HG03060 (cell line): ENCODE data around the gene GRAMD2B.
A peak's percentile ranks its signal among the peaks of the same experiment; 100 is the strongest.
"Not testable (repeated sequence)": the region's sequence is repeated elsewhere in the genome, so short reads cannot be mapped to it uniquely, and the experiment has no call there.

Source experiments
- ATAC-seq: cut with Tn5 transposase; IDR thresholded peaks from one replicate; pipeline ENCODE4 v1.9.1; 2021; ENCODE audit warnings: low read depth, moderate number of reproducible peaks; ENCODE audit not compliant: unreplicated experiment

The GRAMD2B gene

GRCh38 chr5:126403876-126404275, 19.3 kb upstream of the GRAMD2B start:
- no peak for ATAC-seq

- ATAC-seq = no peak
Measured at GRCh38 chr5:126410623-126411022, 12.6 kb upstream of the GRAMD2B start.

- ATAC-seq = no peak
Measured at GRCh38 chr5:126413856-126414255, 9.4 kb upstream of the GRAMD2B start.

- no peak for ATAC-seq
Measured at GRCh38 chr5:126414874-126415502, 8.2 kb upstream of the GRAMD2B start.

- no peak for ATAC-seq
Measured at GRCh38 chr5:126415789-126416188, 7.4 kb upstream of the GRAMD2B start.

- no peak for ATAC-seq
Measured at GRCh38 chr5:126416266-126416925, 6.8 kb upstream of the GRAMD2B start.

GRCh38 chr5:126417178-126417577, 6.0 kb upstream of the GRAMD2B start:
- no peak for ATAC-seq

GRCh38 chr5:126419102-126419501, 4.1 kb upstream of the GRAMD2B start:
- ATAC-seq = no peak

GRCh38 chr5:126428421-126428820, 5.2 kb downstream of the GRAMD2B start:
- no peak for ATAC-seq

GRCh38 chr5:126430631-126431030, 7.4 kb downstream of the GRAMD2B start:
- no peak for ATAC-seq

- ATAC-seq = no peak
Measured at GRCh38 chr5:126433701-126434100, 10.5 kb downstream of the GRAMD2B start.

GRCh38 chr5:126435261-126435660, 12.1 kb downstream of the GRAMD2B start:
- ATAC-seq = no peak

GRCh38 chr5:126435714-126436113, 12.5 kb downstream of the GRAMD2B start:
- ATAC-seq = no peak

- no peak for ATAC-seq
Measured at GRCh38 chr5:126437721-126438120, 14.5 kb downstream of the GRAMD2B start.

- ATAC-seq = peak; percentile 85
Measured at GRCh38 chr5:126438267-126438666, 15.1 kb downstream of the GRAMD2B start.

- ATAC-seq = no peak
Measured at GRCh38 chr5:126438868-126439267, 15.7 kb downstream of the GRAMD2B start.

GRCh38 chr5:126439724-126440123, 16.5 kb downstream of the GRAMD2B start:
- ATAC-seq = not testable (repeated sequence)

GRCh38 chr5:126441230-126441629, 18.0 kb downstream of the GRAMD2B start:
- no peak for ATAC-seq

- ATAC-seq = peak; percentile 88
Measured at GRCh38 chr5:126443374-126443851, 20.2 kb downstream of the GRAMD2B start.

GRCh38 chr5:126444137-126444536, 20.9 kb downstream of the GRAMD2B start:
- no peak for ATAC-seq

GRCh38 chr5:126445502-126446174, 22.4 kb downstream of the GRAMD2B start:
- no peak for ATAC-seq
